ENCODE results near the gene SMPD3. TPM values are rescaled to one million over a fixed set of nuclear protein-coding genes. Genes with fewer than 3 reads are reported as not detected.

SMPD3 gene
- total RNA-seq, 1 experiment from 2014 or later: 2.4 TPM

- H3K36me3 Mint-ChIP-seq (ENCODE audit: insufficient read depth, unreplicated experiment): no peaks in the 10 kb centered on the region
- Histone ChIP-seq H3K9me3 (no peaks in the 10 kb centered on the region), H3K27me3 (replicated peaks; ENCODE audit: control insufficient read depth, insufficient read depth, low read length) (no peaks in the 10 kb centered on the region), H3K36me3 (ENCODE audit: control insufficient read depth, insufficient read depth, low read length) (no peaks in the 10 kb centered on the region), H3K4me3 (ENCODE audit: low read depth, low read length) (no peak overlapping the region), H3K4me1 (peaks cover 15% of the 10 kb centered on the region)
- H3K4me3 Mint-ChIP-seq (ENCODE audit: unreplicated experiment): no peak overlapping the region
- BruUV-seq (replicated peaks): no TSS peak
- DNase-seq: no peak
- CTCF ChIA-PET: interaction anchor here (0.6 to 1.1 kb wide), 2 partner anchors 21 to 58 kb away, joined by 3 read pairs; partner anchors contain the start of gene SMPD3
- no peak for TF ChIP-seq CTCF (IDR thresholded peaks at IDR 0.05; ENCODE audit: insufficient read depth in 1 of 2, low read depth in 1 of 2, low read length in 1 of 2, severe bottlenecking in 1 of 2, unreplicated experiment in 1 of 2)
- no peak overlapping the region for H3K27ac Mint-ChIP-seq (ENCODE audit: unreplicated experiment)
- POLR2A ChIA-PET: no interaction called here
- intact Hi-C loops (cut with micrococcal nuclease; ENCODE audit: unreplicated experiment): no loop called here
- no peaks in the 10 kb centered on the region for H3K27me3 Mint-ChIP-seq (ENCODE audit: insufficient read depth, unreplicated experiment)
- no peaks in the 10 kb centered on the region for H3K9me3 Mint-ChIP-seq (ENCODE audit: unreplicated experiment)
- peaks cover 7% of the 10 kb centered on the region for H3K4me1 Mint-ChIP-seq (ENCODE audit: low read depth, unreplicated experiment)
Observed at GRCh38 chr16:68389750-68390371, 58.4 kb downstream of the SMPD3 start.

GRCh38 chr16:68389006-68389405 is 59.3 kb downstream of the SMPD3 start:
- peaks cover 15% of the 10 kb centered on the region for H3K4me1 ChIP-seq
- H3K9me3 ChIP-seq: no peaks in the 10 kb centered on the region
- CTCF ChIA-PET: no interaction called here
- no peak overlapping the region for H3K27ac Mint-ChIP-seq (ENCODE audit: unreplicated experiment)
- BruUV-seq (replicated peaks): no TSS peak
- no peak for DNase-seq
- intact Hi-C loops (cut with micrococcal nuclease; ENCODE audit: unreplicated experiment): no loop called here
- POLR2A ChIA-PET: no interaction called here
- peaks cover 7% of the 10 kb centered on the region for H3K4me1 Mint-ChIP-seq (ENCODE audit: low read depth, unreplicated experiment)
- no peaks in the 10 kb centered on the region for H3K27me3 ChIP-seq (replicated peaks; ENCODE audit: control insufficient read depth, insufficient read depth, low read length)
- H3K27me3 Mint-ChIP-seq (ENCODE audit: insufficient read depth, unreplicated experiment): no peaks in the 10 kb centered on the region
- peaks cover under 1% of the 10 kb centered on the region for H3K36me3 Mint-ChIP-seq (ENCODE audit: insufficient read depth, unreplicated experiment)
- no peak overlapping the region for H3K4me3 ChIP-seq (ENCODE audit: low read depth, low read length)
- TF ChIP-seq CTCF (IDR thresholded peaks at IDR 0.05; ENCODE audit: insufficient read depth in 1 of 2, low read depth in 1 of 2, low read length in 1 of 2, severe bottlenecking in 1 of 2, unreplicated experiment in 1 of 2): peak in 1 of 2 experiments; percentile 27
- H3K36me3 ChIP-seq (ENCODE audit: control insufficient read depth, insufficient read depth, low read length): no peaks in the 10 kb centered on the region
- H3K4me3 Mint-ChIP-seq (ENCODE audit: unreplicated experiment): no peak overlapping the region
- H3K9me3 Mint-ChIP-seq (ENCODE audit: unreplicated experiment): no peaks in the 10 kb centered on the region

- ChIA-PET POLR2A (no interaction called here), CTCF (no interaction called here)
- H3K9me3 Mint-ChIP-seq (ENCODE audit: unreplicated experiment): no peaks in the 10 kb centered on the region
- peaks cover 7% of the 10 kb centered on the region for H3K4me1 Mint-ChIP-seq (ENCODE audit: low read depth, unreplicated experiment)
- H3K27ac Mint-ChIP-seq (ENCODE audit: unreplicated experiment): no peak overlapping the region
- intact Hi-C loops (cut with micrococcal nuclease; ENCODE audit: unreplicated experiment): no loop called here
- peaks cover 4% of the 10 kb centered on the region for H3K36me3 Mint-ChIP-seq (ENCODE audit: insufficient read depth, unreplicated experiment)
- no TSS peak for BruUV-seq (replicated peaks)
- no peak overlapping the region for H3K4me3 ChIP-seq (ENCODE audit: low read depth, low read length)
- no peaks in the 10 kb centered on the region for H3K27me3 Mint-ChIP-seq (ENCODE audit: insufficient read depth, unreplicated experiment)
- H3K36me3 ChIP-seq (ENCODE audit: control insufficient read depth, insufficient read depth, low read length): no peaks in the 10 kb centered on the region
- no peaks in the 10 kb centered on the region for H3K9me3 ChIP-seq
- peaks cover 15% of the 10 kb centered on the region for H3K4me1 ChIP-seq
- no peaks in the 10 kb centered on the region for H3K27me3 ChIP-seq (replicated peaks; ENCODE audit: control insufficient read depth, insufficient read depth, low read length)
- no peak for DNase-seq
- no peak for TF ChIP-seq CTCF (IDR thresholded peaks at IDR 0.05; ENCODE audit: insufficient read depth in 1 of 2, low read depth in 1 of 2, low read length in 1 of 2, severe bottlenecking in 1 of 2, unreplicated experiment in 1 of 2)
- no peak overlapping the region for H3K4me3 Mint-ChIP-seq (ENCODE audit: unreplicated experiment)
Observed at GRCh38 chr16:68388124-68388523, 60.2 kb downstream of the SMPD3 start.

Measured in Caco-2 (cell line).